GM10847 (cell line): ENCODE measurements around the gene NSUN7.

Experiments used
- POLR2A ChIP-seq: IDR thresholded peaks from 2 replicates; pipeline ENCODE4 v1.6.1; 2011; ENCODE audit not compliant: insufficient read length; ENCODE audit errors: extremely low read depth

NSUN7 gene

DNA sequence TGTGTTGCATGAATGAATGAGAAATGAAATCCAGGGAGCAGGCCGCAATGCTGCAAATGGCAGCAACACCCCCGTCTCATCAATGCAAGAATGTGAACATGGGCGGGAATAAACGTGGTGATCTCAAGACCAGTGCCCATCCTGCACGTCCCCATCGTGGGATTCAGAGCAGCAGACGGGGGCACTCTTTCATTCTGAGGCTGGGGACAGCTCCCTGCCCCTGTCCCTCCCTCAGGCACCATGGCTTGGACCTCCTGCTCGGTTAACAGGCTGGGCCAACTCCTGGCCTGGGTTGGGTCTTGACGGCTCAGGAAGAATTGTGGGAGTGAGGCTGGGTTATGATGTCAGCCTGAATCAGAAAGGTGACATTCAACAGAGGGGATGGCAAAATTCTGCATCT lies 78.9 kb downstream of the NSUN7 start:
- TF ChIP-seq POLR2A = no peak

- TF ChIP-seq POLR2A = no peak
Measured at GRCh38 chr4:40829586-40829985, 79.8 kb downstream of the NSUN7 start.

GRCh38 chr4:40831146-40831907 lies 81.6 kb downstream of the NSUN7 start:
- TF ChIP-seq POLR2A = no peak

- TF ChIP-seq POLR2A = no peak
Measured at GRCh38 chr4:40832175-40832574, 82.4 kb downstream of the NSUN7 start.

DNA sequence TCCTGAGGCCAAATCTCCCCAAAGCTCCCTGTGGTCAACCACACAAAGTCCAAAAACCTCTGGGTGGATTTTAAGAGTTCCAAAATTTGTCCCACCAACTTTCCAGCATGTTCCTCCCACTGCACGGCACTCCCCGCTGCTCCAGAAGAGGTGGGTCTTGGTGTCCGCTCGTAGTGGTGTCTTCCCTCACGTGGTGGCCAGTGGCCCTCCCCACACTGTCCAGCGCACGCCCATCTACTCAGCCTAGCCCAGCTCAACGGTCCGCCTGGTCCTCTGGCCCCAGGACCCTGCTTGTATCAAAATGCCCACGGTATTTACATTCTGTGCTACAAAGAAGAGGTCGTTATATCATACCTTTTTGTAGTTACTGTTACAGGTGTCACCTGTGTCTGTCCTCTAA lies 83.5 kb downstream of the NSUN7 start:
- no peak for TF ChIP-seq POLR2A

DNA sequence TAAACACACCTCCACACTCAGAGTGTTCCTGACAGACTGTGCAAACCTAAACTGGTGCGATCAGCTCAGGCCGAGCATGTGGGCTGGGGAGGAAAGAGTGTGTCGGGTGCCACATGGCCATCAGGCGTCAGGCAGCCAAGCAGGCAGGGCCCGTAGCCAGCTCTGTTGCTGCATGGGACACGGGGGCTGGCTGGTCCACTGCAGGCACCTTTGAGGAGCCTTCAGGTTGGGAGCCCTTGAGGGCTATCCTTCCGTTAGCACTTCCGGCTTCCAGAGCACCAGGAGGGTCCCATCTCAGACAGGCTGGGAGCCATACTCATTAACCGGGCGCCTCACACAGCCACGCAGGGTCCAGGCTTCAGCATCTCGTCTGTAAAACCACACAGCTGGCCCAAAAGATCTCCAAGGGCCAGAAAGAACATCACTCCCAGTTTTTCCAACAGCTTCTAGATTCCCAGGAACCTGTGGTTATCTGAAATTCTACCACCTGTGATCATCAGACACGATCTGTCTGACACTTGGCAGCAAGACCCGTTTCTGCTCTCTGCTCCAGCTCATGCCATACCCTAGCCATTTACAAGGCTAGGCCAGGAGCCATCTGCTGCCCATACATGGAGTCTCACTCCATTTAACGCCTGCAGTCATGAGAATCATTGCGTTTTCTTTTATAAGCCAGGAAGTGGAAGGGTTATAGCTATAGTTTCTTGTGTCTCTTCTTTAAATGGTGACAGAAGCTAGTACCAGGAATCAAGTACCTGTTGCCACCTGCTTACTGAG lies 87.5 kb downstream of the NSUN7 start:
- no peak for TF ChIP-seq POLR2A

DNA sequence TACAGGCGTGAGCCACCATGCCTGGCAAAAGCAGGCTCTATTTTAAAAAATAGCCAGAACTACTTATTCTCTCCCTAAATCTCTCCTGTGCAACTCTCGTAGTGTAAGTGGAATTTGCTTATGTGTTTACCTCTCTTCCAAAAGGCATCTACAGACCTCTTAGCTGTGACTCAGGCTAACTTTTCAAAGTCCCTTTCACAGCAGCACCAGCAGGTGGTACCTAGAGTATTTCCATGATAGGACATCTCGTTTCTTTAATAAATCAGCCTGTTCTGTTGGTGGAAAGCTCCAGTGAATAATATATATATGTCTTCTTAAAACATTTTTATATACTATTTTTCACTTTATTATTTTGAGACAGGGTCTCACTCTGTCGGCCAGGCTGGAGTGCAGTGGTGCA lies 89.0 kb downstream of the NSUN7 start:
- no peak for TF ChIP-seq POLR2A

DNA sequence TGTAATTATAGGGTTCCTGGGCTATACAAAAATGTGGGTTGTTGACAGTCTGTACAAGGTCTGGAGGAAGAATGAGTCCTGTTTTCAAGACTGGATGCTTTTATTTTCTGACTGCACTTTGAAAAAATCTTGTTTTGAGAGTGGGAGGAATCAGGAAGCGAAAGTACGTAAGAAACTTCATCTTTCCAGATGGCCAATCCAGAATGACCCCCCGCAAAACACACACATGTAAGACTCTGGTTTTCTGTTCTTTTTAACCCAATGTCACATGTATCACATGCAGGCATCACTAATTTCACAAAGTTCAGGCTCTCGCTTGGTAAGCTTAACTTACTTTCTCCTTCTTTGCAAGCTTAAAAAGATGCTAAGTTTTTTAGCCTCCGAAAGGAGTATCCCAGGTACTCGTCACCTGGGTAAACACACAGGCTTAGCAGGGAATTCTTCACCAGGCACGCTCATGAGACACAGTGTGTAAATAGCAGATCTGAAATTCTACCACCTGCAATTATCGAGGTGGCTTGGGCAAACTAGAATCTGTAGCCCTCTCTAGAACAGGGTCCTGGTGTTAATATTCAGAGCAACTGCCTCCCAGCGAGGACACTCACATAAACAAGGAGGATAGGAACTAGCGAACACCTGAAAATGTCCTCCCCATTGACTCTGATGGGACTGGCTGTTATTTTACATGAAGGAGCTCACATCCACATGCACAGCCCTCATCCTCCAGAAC lies 90.7 kb downstream of the NSUN7 start:
- TF ChIP-seq POLR2A = no peak

GRCh38 chr4:40840985-40841571 lies 91.3 kb downstream of the NSUN7 start:
- TF ChIP-seq POLR2A = no peak

GRCh38 chr4:40842318-40842717 lies 92.6 kb downstream of the NSUN7 start:
- no peak for TF ChIP-seq POLR2A

DNA sequence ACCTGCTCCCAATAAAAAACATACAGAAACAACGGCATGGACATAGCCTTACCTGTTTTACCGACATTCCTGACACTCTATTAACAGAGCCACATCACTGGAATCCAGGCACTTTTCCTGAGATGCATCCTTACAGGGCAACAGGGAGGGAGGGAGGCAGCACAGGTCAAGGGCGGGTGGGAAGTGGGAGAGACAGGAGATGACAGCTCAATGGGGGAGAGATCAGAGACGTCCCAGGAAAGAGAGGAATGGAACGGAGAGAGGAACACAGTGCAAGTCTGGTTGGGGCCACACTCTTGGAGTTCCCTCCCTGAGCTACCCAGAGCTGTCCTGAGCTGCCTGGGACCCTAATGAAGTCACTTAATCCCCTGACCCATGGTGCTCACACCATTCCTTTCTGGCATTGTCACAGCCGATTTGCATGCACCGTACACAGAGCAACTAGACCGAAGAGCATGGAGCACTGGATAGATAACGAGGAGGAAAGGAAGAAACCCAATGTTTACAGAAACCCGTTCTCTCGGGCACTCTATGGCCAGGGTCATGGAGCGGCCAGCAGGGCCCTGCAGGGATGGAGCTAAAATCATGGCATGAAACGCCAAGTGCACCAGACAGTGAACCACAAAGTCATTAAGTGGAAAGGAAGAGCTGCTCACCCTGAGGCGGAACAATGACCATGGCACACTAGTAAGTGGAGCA lies 93.1 kb downstream of the NSUN7 start:
- no peak for TF ChIP-seq POLR2A

DNA sequence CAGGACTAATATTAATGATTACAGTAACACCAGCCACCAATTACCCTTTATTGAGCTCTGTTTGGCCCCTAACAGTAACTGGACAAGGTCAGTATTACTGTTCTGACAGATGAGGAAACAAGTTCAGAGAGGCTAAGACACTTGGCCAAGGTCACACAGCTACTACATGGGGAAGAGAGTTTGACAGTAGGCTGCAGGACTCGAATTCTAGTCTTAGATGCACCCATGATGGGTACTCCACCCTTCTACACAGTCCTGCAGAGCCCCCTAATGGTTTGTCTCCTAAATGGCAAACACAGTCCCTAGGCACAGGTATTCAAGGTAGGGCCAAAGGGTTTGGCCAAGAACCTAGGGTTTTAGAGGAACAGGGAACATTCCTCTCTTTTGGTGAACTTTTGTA lies 93.9 kb downstream of the NSUN7 start:
- TF ChIP-seq POLR2A = no peak

- no peak for TF ChIP-seq POLR2A
Measured at GRCh38 chr4:40844261-40844660, 94.5 kb downstream of the NSUN7 start.

- no peak for TF ChIP-seq POLR2A
Measured at GRCh38 chr4:40845154-40845835, 95.5 kb downstream of the NSUN7 start.
